ENCODE measurements around the gene IFIT3.

IFIT3 gene

GRCh38 chr10:89374713-89375141 lies 46.9 kb downstream of the IFIT3 start:
- Histone ChIP-seq H3K36me3 (replicated peaks; ENCODE audit: insufficient read depth, low read length) (no peaks in the 10 kb centered on the region), H3K9me3 (replicated peaks; ENCODE audit: insufficient read depth, low read length) (no peaks in the 10 kb centered on the region), H3K79me2 (ENCODE audit: low read length) (no peaks in the 10 kb centered on the region), H3K27ac (ENCODE audit: low read length) (no peak overlapping the region), H3K9ac (ENCODE audit: low read length) (no peak overlapping the region), H3K4me3 (ENCODE audit: low read length) (no peak overlapping the region), H3K4me1 (ENCODE audit: low read length) (0 out of 2 replicates have a peak, but pooled peaks cover under 1% of the 10 kb centered on the region), H2AFZ (ENCODE audit: low read length) (no peak overlapping the region), H3K27me3 (replicated peaks; ENCODE audit: insufficient read depth, low read length) (no peaks in the 10 kb centered on the region), H3K9me2 (replicated peaks; ENCODE audit: insufficient read depth, low read length) (no peaks in the 10 kb centered on the region), H3F3A (ENCODE audit: insufficient read depth, low read length) (no peaks in the 10 kb centered on the region), H3K4me2 (ENCODE audit: low read depth, low read length) (no peak overlapping the region), H4K20me1 (ENCODE audit: insufficient read depth, low read length) (no peaks in the 10 kb centered on the region)
- no peak for DNase-seq
- TF ChIP-seq EZH2phosphoT487 (IDR thresholded peaks at IDR 0.05; ENCODE audit: low read length): no peak
- TF ChIP-seq CTCF (IDR thresholded peaks at IDR 0.05; ENCODE audit: low read length): no peak

- DNase-seq: no peak
Measured at GRCh38 chr10:89377705-89378637, 50.2 kb downstream of the IFIT3 start, which contains the start of gene IFIT1B. Gene IFIT1B, plus strand, starts transcription at chr10:89378056. Its CDS starts 80 bp downstream, at chr10:89378136.

GRCh38 chr10:89379103-89379502 lies 51.3 kb downstream of the IFIT3 start:
- DNase-seq: no peak
- H3K4me1 ChIP-seq (ENCODE audit: low read length): no peaks in the 10 kb centered on the region
- no peak overlapping the region for H3K27ac ChIP-seq (ENCODE audit: low read length)

More at GRCh38 chr10:89377705-89378637, 50.2 kb downstream of the IFIT3 start, which contains the start of gene IFIT1B:
- H3K79me2 ChIP-seq (ENCODE audit: low read length): no peaks in the 10 kb centered on the region
- H3K36me3 ChIP-seq (replicated peaks; ENCODE audit: insufficient read depth, low read length): no peaks in the 10 kb centered on the region
- no peak within 1 kb of the TSS for H3K4me2 ChIP-seq (ENCODE audit: low read depth, low read length)
- H3K4me1 ChIP-seq (ENCODE audit: low read length): no peaks in the 10 kb centered on the region
- no peak within 1 kb of the TSS for H2AFZ ChIP-seq (ENCODE audit: low read length)
- no peak within 1 kb of the TSS for H3K27ac ChIP-seq (ENCODE audit: low read length)
- no peak within 1 kb of the TSS for H3K9ac ChIP-seq (ENCODE audit: low read length)
- no peaks in the 10 kb centered on the region for H3F3A ChIP-seq (ENCODE audit: insufficient read depth, low read length)
- H3K4me3 ChIP-seq (ENCODE audit: low read length): no peak within 1 kb of the TSS
- H3K9me2 ChIP-seq (replicated peaks; ENCODE audit: insufficient read depth, low read length): no peaks in the 10 kb centered on the region
- TF ChIP-seq EZH2 (optimal IDR thresholded peaks at IDR 0.05; ENCODE audit: low read depth, low read length) (no peak), CTCF (IDR thresholded peaks at IDR 0.05; ENCODE audit: low read length) (no peak)
- H3K9me3 ChIP-seq (replicated peaks; ENCODE audit: insufficient read depth, low read length): no peaks in the 10 kb centered on the region
- no peaks in the 10 kb centered on the region for H4K20me1 ChIP-seq (ENCODE audit: insufficient read depth, low read length)
- no peaks in the 10 kb centered on the region for H3K27me3 ChIP-seq (replicated peaks; ENCODE audit: insufficient read depth, low read length)

More at GRCh38 chr10:89379103-89379502, 51.3 kb downstream of the IFIT3 start:
- TF ChIP-seq EZH2phosphoT487 (IDR thresholded peaks at IDR 0.05; ENCODE audit: low read length) (no peak), EZH2 (optimal IDR thresholded peaks at IDR 0.05; ENCODE audit: low read depth, low read length) (no peak), CTCF (IDR thresholded peaks at IDR 0.05; ENCODE audit: low read length) (no peak)
- H3F3A ChIP-seq (ENCODE audit: insufficient read depth, low read length): no peaks in the 10 kb centered on the region
- no peaks in the 10 kb centered on the region for H3K9me2 ChIP-seq (replicated peaks; ENCODE audit: insufficient read depth, low read length)
- H3K79me2 ChIP-seq (ENCODE audit: low read length): no peaks in the 10 kb centered on the region
- H3K27me3 ChIP-seq (replicated peaks; ENCODE audit: insufficient read depth, low read length): no peaks in the 10 kb centered on the region
- no peak overlapping the region for H3K9ac ChIP-seq (ENCODE audit: low read length)
- H3K36me3 ChIP-seq (replicated peaks; ENCODE audit: insufficient read depth, low read length): no peaks in the 10 kb centered on the region
- H3K4me2 ChIP-seq (ENCODE audit: low read depth, low read length): no peak overlapping the region
- no peak overlapping the region for H2AFZ ChIP-seq (ENCODE audit: low read length)
- H3K4me3 ChIP-seq (ENCODE audit: low read length): no peak overlapping the region
- no peaks in the 10 kb centered on the region for H3K9me3 ChIP-seq (replicated peaks; ENCODE audit: insufficient read depth, low read length)
- H4K20me1 ChIP-seq (ENCODE audit: insufficient read depth, low read length): no peaks in the 10 kb centered on the region

Measured in MM.1S (cell line).